GM18499 (cell line): ENCODE measurements around the gene NARS2.
"Not testable (repeated sequence)": the region's sequence is repeated elsewhere in the genome, so short reads cannot be mapped to it uniquely, and the experiment has no call there.

ENCODE experiments used
- ATAC-seq: cut with Tn5 transposase; IDR thresholded peaks from one replicate; pipeline ENCODE4 v1.9.1; 2021; ENCODE audit warnings: moderate number of reproducible peaks; ENCODE audit not compliant: insufficient read depth, unreplicated experiment

NARS2 gene

GRCh38 chr11:78548911-78549590 is 25.6 kb downstream of the NARS2 start:
- no peak for ATAC-seq

DNA sequence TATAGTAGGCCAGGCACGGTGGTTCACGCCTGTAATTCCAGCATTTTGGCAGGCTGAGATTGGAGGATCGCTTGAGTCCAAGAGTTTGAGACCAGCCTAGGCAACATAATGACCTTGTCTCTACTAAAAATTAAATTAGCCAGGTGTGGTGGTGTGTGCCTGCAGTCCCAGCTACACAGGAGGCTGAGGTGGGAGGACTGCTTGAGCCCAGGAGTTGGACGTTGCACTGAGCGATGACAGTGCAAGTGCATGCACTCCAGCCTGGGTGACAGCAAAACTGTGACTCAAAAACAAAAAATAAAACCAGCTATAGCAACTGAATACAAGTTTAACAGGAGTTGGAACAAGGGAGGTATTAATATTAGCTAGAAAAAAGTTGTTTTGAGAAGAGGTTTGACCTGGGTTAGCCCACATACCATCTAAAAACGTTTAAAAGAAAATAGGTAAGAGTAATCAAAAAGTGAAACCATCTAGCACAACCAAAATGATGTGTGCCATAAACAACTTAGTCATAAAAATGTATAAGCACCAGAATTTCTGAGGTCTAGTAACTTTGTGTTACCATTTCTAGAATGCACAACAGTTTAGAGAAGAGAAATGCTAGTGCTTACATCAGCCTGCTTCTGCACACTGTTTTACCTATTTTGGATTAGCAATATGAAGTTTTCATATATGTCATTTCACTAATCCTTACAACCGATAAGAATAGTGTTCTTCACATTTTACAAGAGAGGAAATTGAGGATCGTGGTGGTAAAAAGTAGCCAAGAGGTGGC is 26.5 kb downstream of the NARS2 start:
- no peak for ATAC-seq

DNA sequence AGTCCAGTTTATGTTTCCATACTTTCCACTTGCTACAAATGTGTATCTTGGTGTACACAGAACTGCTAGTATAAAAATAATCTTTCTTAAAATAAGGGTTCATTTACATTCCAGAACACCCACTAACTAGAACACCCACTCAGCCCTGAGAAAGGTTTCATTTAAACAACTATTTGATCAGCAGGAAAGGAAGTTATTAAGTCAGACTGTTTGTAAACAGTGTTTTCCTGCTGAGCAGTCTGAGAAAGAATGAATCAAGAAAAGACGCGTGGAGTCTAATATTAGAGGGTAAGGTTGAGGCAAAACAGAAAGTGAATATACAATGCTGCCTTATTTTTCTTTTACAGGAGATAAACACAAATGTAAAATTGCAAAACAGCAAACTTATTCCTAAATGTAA is 32.7 kb downstream of the NARS2 start:
- no peak for ATAC-seq

DNA sequence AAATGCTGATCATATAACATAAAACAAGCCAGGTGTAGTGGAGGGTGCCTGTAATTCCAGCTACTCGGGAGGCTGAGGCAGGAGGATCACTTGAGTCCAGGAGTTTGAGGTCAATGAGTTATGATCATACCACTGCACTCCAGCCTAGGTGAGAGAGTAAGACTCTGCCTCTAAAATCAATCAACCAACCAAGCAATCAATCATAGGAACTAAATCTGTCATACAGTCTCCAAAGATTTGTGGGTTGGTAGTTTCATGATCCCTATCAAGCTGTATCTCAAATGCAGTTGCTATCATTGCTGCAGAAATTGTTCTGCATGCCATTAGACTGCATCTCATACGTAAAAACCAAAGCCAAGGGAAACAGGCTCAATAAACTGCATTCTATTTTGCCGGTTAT is 33.1 kb downstream of the NARS2 start:
- no peak for ATAC-seq

- ATAC-seq = no peak
Measured at GRCh38 chr11:78540256-78540655, 34.4 kb downstream of the NARS2 start.

- ATAC-seq = no peak
Measured at GRCh38 chr11:78539506-78539905, 35.2 kb downstream of the NARS2 start.

GRCh38 chr11:78536933-78537332 is 37.7 kb downstream of the NARS2 start:
- ATAC-seq = no peak

DNA sequence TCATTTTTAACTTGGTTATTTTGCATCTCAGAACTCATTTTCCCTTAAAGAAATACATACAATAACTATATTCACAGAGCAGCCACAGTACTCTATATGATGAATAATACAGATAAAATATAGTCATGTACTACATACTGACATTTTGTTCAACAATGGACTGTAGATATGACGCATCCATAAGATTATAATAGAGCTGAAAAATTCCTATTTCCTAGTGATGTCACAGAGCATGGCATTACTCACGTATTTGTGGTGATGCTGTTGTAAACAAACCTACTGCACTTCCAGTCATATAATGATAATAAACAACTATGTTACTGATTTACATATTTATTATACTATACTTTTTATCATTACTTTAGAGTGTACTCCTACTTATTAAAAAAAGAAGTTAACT is 38.7 kb downstream of the NARS2 start:
- no peak for ATAC-seq

- no peak for ATAC-seq
Measured at GRCh38 chr11:78535027-78535426, 39.6 kb downstream of the NARS2 start.

DNA sequence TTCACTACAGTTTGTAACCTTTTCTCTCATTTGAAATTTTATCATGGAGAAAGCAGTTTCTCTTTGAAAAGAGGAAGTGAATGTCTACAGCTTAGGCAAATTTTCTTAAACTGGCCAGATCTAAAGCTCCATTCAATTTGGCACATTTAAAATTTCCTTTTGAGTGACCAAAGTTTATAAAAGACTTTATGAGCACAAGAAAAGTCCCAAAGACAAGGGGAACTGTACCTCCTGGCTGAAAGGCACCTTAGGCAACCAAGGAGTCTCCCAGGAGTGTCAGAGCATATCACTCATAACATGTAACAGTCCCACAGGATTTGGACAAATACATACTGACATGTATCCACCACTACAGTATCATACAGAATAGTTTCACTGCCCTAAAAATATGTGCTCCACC is 41.3 kb downstream of the NARS2 start:
- no peak for ATAC-seq

DNA sequence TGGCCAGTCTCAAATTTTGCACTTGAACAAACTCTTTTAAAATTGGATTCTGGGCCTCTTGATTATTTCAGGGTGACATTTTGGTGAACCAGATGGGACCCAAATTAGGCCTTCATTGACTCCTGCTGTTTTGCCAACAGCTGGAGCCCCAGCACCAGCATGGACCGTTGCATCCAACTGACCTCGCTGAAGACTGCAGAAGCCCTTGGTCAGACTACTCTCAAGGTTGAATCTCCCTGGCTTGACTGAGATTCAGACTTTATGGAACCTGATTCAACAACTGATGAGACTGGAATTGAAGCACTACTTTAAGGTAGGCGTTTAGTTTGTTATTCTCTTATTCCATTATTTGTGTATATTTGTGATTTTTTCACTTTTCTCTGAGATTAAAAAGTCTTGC is 41.7 kb downstream of the NARS2 start:
- no peak for ATAC-seq

DNA sequence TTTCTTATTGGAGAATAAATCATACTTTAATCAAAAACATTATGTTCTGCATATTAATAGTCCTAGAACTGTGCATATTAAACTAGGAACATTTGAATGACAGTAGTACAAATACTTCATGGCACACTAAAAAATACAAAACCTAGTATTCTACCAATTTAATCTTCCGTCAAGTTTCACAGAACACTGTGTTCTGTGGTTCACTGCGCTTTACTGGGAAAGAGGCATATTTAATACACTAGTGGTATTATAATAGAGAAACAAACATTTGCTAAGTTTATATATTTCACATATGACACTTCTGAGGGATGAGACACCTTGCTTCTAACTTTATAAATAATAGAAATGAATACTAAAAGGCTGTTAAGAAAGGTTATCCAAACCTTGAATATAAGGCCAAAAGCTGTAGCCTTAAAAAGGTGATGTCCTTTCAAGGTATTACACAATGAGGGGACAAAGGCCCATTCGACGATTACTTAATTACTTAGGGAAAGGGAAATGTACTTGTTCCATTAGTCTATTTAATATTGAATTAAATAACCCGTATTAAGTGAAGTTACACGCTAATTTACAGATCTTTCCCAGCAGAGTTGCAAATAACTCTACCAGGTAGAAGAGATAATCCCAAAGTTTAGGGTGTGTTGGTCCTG is 48.0 kb downstream of the NARS2 start:
- ATAC-seq = no peak

- ATAC-seq = no peak
Measured at GRCh38 chr11:78525720-78526119, 48.9 kb downstream of the NARS2 start.

DNA sequence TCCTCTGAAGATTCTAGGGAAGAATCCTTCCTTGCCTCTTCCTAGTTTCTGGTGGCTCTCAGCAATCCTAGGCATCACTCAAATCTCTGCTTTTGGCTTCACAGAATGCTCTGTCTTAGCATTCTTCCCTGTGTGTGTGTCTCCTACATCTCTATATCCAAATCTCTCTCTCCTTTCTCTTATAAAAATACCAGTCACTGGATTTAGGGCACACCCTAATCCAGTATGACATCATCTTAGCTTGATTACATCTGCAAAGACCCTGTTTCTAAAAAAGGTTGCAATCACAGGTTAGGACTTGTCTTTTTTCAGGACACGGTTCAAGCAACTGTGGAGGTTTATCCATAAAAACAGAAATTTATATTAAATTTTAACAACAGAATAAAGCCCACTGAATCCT is 54.4 kb downstream of the NARS2 start:
- no peak for ATAC-seq

GRCh38 chr11:78516281-78516680 is 58.4 kb downstream of the NARS2 start:
- ATAC-seq = no peak

DNA sequence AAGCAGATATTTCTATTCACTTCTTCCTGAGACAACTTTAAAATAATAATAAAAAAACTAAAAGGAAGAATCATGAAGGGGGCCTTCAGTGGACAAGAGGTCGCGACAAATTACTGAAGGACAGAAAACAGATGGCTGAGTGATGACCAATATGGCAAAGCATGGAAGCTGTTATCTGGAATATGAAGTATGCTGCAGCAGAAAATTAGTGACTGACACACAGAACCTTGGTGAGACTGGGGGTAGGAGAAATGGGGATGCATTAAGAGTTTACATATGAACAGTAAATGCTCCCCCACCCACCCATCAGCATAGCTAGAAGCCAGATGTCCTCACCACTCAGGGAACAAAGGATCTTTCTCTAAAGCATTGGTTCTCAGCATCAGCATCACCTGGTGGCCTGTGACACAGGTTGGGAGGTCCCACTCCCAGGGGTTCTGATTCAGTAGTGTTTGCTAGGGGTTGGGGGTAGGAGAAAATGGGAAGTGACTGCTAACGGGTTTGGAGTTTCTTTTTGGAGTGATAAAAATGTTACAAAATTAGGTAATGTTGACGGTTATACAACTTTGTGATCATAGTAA is 59.7 kb downstream of the NARS2 start:
- ATAC-seq = no peak

- not testable (repeated sequence) for ATAC-seq
Measured at GRCh38 chr11:78513085-78513484, 61.6 kb downstream of the NARS2 start.

DNA sequence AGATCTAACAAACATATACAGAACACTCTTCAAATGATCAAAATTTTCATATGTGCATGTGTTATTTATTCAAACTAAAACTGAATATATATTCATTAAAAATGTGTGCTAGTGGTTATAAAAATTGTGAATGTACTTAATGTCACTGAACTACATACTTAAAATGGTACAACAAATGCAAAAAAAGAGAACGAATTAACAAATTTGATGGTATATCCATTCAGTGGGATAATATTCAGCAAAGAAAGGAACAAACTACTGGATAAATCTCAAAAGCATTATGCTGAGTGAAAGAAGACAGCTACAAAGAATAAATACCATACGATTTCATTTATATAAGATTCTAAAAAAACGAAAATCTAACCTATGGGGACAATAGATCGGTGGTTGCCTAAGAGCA is 64.1 kb downstream of the NARS2 start:
- ATAC-seq = no peak

DNA sequence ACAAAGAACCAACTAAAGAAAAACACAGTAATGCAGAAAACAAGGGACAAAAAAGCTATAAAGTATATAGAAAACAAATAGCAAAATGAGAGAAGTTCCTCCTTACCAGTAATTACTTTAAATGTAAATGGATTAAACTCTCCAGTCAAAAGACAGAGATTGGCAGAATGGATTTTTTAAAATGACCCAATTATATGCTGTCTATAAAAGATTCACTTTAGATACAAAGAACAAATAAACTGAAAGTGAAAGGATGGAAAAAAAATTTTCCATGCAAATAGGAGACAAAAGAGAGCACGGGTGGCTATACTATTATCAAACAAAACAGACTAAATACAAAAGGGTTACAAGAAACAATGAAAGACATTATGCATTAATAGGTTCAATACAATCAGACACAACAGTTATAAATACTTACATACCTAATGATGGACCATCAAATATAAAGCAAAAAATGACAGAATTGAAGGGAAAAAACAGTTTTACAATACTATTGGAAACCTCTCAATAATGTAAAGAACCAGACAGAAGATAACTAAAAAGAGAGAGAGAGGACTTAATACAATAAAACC is 64.6 kb downstream of the NARS2 start:
- ATAC-seq = no peak

GRCh38 chr11:78504708-78505107 is 70.0 kb downstream of the NARS2 start:
- no peak for ATAC-seq

DNA sequence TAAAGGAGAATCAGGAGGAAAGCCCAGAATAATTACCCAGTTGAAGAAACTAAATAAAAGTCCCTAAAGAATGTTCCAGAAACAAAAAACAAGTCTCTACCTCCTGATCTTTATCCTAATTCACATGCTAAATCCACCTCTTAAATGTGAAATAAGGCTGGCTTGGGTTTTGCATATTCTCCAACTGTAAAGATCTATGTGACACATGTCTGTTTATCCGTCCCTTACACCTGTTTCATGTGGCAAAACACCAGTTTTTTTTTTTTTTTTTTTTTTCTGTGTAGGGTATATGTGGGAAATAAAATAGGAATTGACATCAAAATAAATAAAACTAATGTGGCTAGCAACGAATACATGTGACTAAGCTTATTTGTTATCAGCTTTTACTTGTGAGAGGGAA is 70.5 kb downstream of the NARS2 start:
- no peak for ATAC-seq
